Liver (tissue), 9 donors: ENCODE results near the gene CYP2R1. TPM values are rescaled to one million over a fixed set of nuclear protein-coding genes. Genes with fewer than 3 reads are reported as not detected.

Experiments
- DNase-seq: peaks from one replicate; pipeline ENCODE4 v3.0.0-alpha.2; 2017; ENCODE audit warnings: low spot score
- H3K27ac ChIP-seq, 2 donors: one replicate each; pipeline ENCODE4 v1.7.0; 2013; ENCODE audit warnings: inconsistent platforms in 2 of 2, low read length in 2 of 2, control low read depth in 1 of 2, low read depth in 1 of 2, mild to moderate bottlenecking in 1 of 2
- H3K27me3 ChIP-seq, 4 donors: one replicate each; pipeline versions ENCODE4 v1.6.1 to v1.7.0; 2013; ENCODE audit warnings: low read length in 3 of 4, inconsistent platforms in 1 of 4, mild to moderate bottlenecking in 1 of 4, moderate library complexity in 1 of 4; ENCODE audit not compliant: control insufficient read depth in 4 of 4, insufficient read depth in 4 of 4
- H3K36me3 ChIP-seq, 4 donors: one replicate each; pipeline versions ENCODE4 v1.6.1 to v1.7.0; 2013; ENCODE audit warnings: low read length in 3 of 4, mild to moderate bottlenecking in 3 of 4, low read depth in 1 of 4, moderate library complexity in 1 of 4; ENCODE audit not compliant: control insufficient read depth in 4 of 4, insufficient read depth in 3 of 4
- H3K4me1 ChIP-seq, 4 donors: one replicate each; pipeline versions ENCODE4 v1.6.1 to v1.7.0; 2013; ENCODE audit warnings: low read length in 3 of 4, mild to moderate bottlenecking in 3 of 4, moderate library complexity in 1 of 4; ENCODE audit not compliant: control insufficient read depth in 4 of 4, insufficient read depth in 4 of 4
- H3K4me3 ChIP-seq, 3 donors: one replicate each; pipeline versions ENCODE4 v1.6.1 to v1.7.0; 2013; ENCODE audit warnings: low read length in 3 of 3, control low read depth in 1 of 3, low read depth in 1 of 3, mild to moderate bottlenecking in 1 of 3
- H3K9ac ChIP-seq, 2 donors: one replicate each; pipeline ENCODE4 v1.7.0; 2013; ENCODE audit warnings: low read length in 2 of 2, mild to moderate bottlenecking in 2 of 2, moderate library complexity in 2 of 2, control low read depth in 1 of 2, low read depth in 1 of 2
- H3K9me3 ChIP-seq, 4 donors: one replicate each; pipeline versions ENCODE4 v1.6.1 to v1.7.0; 2013; ENCODE audit warnings: low read length in 3 of 4; ENCODE audit not compliant: control insufficient read depth in 4 of 4
- ATF3 ChIP-seq: IDR thresholded peaks from 2 replicates; pipeline ENCODE4 v1.6.1; 2016; ENCODE audit warnings: antibody characterized with exemption
- CTCF ChIP-seq: fragments of 150-350 bp; IDR thresholded peaks from 2 replicates; pipeline ENCODE4 v1.5.1; 2017; ENCODE audit warnings: improper control_type of control experiment, low read depth, low read length; ENCODE audit not compliant: missing input control
- EGR1 ChIP-seq, 2 donors: IDR thresholded peaks; 2 replicates each; pipeline ENCODE4 v1.6.1; 2016 to 2018; ENCODE audit warnings: antibody characterized with exemption in 2 of 2, low read depth in 2 of 2
- FOXA1 ChIP-seq: IDR thresholded peaks from 2 replicates; pipeline ENCODE4 v1.6.1; 2016; ENCODE audit warnings: antibody characterized with exemption
- FOXA2 ChIP-seq: IDR thresholded peaks from 2 replicates; pipeline ENCODE4 v1.6.1; 2016; ENCODE audit warnings: antibody characterized with exemption
- GABPA ChIP-seq, 2 donors: IDR thresholded peaks in 1 of 2; conservative IDR thresholded peaks in 1 of 2; 2 replicates each; pipeline ENCODE4 v1.6.1; 2016; ENCODE audit warnings: antibody characterized with exemption in 2 of 2, mild to moderate bottlenecking in 1 of 2, moderate library complexity in 1 of 2
- HNF4A ChIP-seq, 2 donors: conservative IDR thresholded peaks; 2 replicates each; pipeline ENCODE4 v1.6.1; 2016; ENCODE audit warnings: antibody characterized with exemption in 2 of 2, mild to moderate bottlenecking in 2 of 2
- HNF4G ChIP-seq: IDR thresholded peaks from 2 replicates; pipeline ENCODE4 v1.6.1; 2016; ENCODE audit warnings: antibody characterized with exemption
- JUND ChIP-seq, 2 donors: IDR thresholded peaks; 2 replicates each; pipeline ENCODE4 v1.6.1; 2016; ENCODE audit warnings: antibody characterized with exemption in 2 of 2
- MAX ChIP-seq: IDR thresholded peaks from 2 replicates; pipeline ENCODE4 v1.6.1; 2016; ENCODE audit warnings: antibody characterized with exemption
- NR2F2 ChIP-seq: IDR thresholded peaks from 2 replicates; pipeline ENCODE4 v1.6.1; 2016; ENCODE audit warnings: antibody characterized with exemption
- RAD21 ChIP-seq, 2 donors: IDR thresholded peaks; 2 replicates each; pipeline ENCODE4 v1.6.1; 2016; ENCODE audit warnings: antibody characterized with exemption in 2 of 2, mild to moderate bottlenecking in 2 of 2
- REST ChIP-seq: IDR thresholded peaks from 2 replicates; pipeline ENCODE4 v1.6.1; 2016; ENCODE audit warnings: antibody characterized with exemption, mild to moderate bottlenecking
- RXRA ChIP-seq, 2 donors: IDR thresholded peaks; 2 replicates each; pipeline ENCODE4 v1.6.1; 2017 to 2018; ENCODE audit warnings: antibody characterized with exemption in 2 of 2, mild to moderate bottlenecking in 1 of 2
- SP1 ChIP-seq: IDR thresholded peaks from 2 replicates; pipeline ENCODE4 v1.6.1; 2018; ENCODE audit warnings: antibody characterized with exemption, mild to moderate bottlenecking
- TAF1 ChIP-seq: conservative IDR thresholded peaks from 2 replicates; pipeline ENCODE4 v1.6.1; 2016; ENCODE audit warnings: antibody characterized with exemption, mild to moderate bottlenecking
- YY1 ChIP-seq: IDR thresholded peaks from 2 replicates; pipeline ENCODE4 v1.6.1; 2016; ENCODE audit warnings: antibody characterized with exemption, mild to moderate bottlenecking
- ZBTB33 ChIP-seq: IDR thresholded peaks from 2 replicates; pipeline ENCODE4 v1.6.1; 2016; ENCODE audit warnings: antibody characterized with exemption
- WGBS: extraction: QIAGEN DNeasy Blood & Tissue Kit; methylation state at CpG from one replicate; pipeline ENCODE4 v1.1.7; 2013; 5-methylcytosine and 5-hydroxymethylcytosine counted together
- polyA plus RNA-seq, 2 donors: library from polyadenylated mRNA; stranded (reverse) in 1 of 2; unstranded in 1 of 2; fragments of 200-250 nt in 1 of 2; fragments of >200 nt in 1 of 2; fragmentation: Nextera tagmentation in 1 of 2; extraction: Ambion mirVana in 1 of 2; gene quantifications; one replicate each; pipeline versions ENCODE4 v1.2.1 to v1.2.3, GENCODE V29; 2013 to 2015
- total RNA-seq, 2 donors: library from RNA; depleted of rRNA; stranded (reverse); fragments of >200 nt; gene quantifications; one replicate each; pipeline ENCODE4 v1.2.3, GENCODE V29; 2014
- donor health status: healthy.
- donor health status: healthy.
- donor health status: healthy.
- donor health status: healthy.
- donor health status: healthy.

Gene CYP2R1
- total and polyA plus RNA-seq, 4 donors, result 3.2 to 8.2 (median 6.7) TPM

- under 1% methylated on average over 67 of the region's 67 CpGs for WGBS
- TF ChIP-seq TAF1 (no peak), HNF4A (conservative IDR thresholded peaks at IDR 0.05) (peak in 1 of 2 donors; percentile 49), JUND (IDR thresholded peaks at IDR 0.05) (peak in 1 of 2 donors; percentile 33), SP1 (no peak), GABPA (IDR thresholded peaks at IDR 0.05 in 1 of 2, conservative IDR thresholded peaks at IDR 0.05 in 1 of 2) (no peak), REST (peak; percentile 32), NR2F2 (no peak), CTCF (no peak), RXRA (IDR thresholded peaks at IDR 0.05) (no peak), RAD21 (IDR thresholded peaks at IDR 0.05) (no peak), MAX (peak; percentile 95), YY1 (peak; percentile 73), FOXA1 (peak; percentile 8), ZBTB33 (no peak), FOXA2 (no peak), ATF3 (no peak), HNF4G (no peak), EGR1 (IDR thresholded peaks at IDR 0.05; ENCODE audit: low read depth in 2 of 2) (no peak)
- peak overlapping the region; percentile 73 to 84 for H3K9ac ChIP-seq
Measured at GRCh38 chr11:14891143-14892035, 642 bp downstream of the CYP2R1 start.

More at GRCh38 chr11:14891143-14892035, 642 bp downstream of the CYP2R1 start:
- Histone ChIP-seq H3K27me3 (no peaks in the 10 kb centered on the region), H3K27ac (peak overlapping the region; percentile 82 to 89), H3K36me3 (no peaks in the 10 kb centered on the region), H3K4me1 (peaks cover 3 to 20% (median 9%) of the 10 kb centered on the region in 4 donors), H3K9me3 (no peaks in the 10 kb centered on the region), H3K4me3 (peak overlapping the region; percentile 61 to 84 (median 84))
- peak; percentile 90 for DNase-seq
